Mammary epithelial cell (primary cell): ENCODE results near the gene MRPS31.

ENCODE experiments used
- CTCF ChIP-seq, 2 donors: IDR thresholded peaks in 1 of 2; conservative IDR thresholded peaks in 1 of 2; 2 replicates each; pipeline ENCODE4 v1.5.1; 2011 to 2012; ENCODE audit warnings: inconsistent platforms in 2 of 2, low read length in 2 of 2, mild to moderate bottlenecking in 2 of 2, control low read depth in 1 of 2, low read depth in 1 of 2; ENCODE audit not compliant: insufficient read depth in 1 of 2; ENCODE audit errors: extremely low read depth in 1 of 2
- EZH2 ChIP-seq: IDR thresholded peaks from 2 replicates; pipeline ENCODE4 v1.6.1; 2012; ENCODE audit warnings: low read length, inconsistent platforms, borderline replicate concordance

GRCh38 chr13:40692946-40693345 is 78.0 kb downstream of the MRPS31 start:
- TF ChIP-seq CTCF (conservative IDR thresholded peaks at IDR 0.05 in 1 of 2, IDR thresholded peaks at IDR 0.05 in 1 of 2; ENCODE audit: extremely low read depth in 1 of 2, insufficient read depth in 1 of 2, low read depth in 1 of 2, low read length in 2 of 2) (no peak), EZH2 (no peak)
